Measurements from ENCODE around the gene EDA.

DNA sequence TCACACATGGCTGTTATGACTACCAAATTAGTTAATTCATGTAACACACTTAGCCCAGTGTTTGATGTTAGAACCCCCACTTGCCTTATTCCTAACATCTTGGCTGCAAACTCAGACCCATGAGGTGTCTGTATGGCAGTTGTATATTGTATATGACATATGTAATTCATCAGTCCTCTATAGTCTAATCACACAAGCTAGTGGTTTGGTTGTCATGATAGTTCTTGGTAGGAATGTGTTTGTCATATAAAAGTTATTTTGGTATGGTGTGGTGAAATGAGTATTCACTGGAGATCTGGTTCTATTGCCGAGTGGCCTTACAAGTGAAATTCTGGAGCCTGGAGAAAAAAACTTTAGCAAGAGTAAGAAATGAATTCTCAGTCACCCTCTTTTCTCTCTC is 284.6 kb downstream of the EDA start:
- TF ChIP-seq, protein P1, sequence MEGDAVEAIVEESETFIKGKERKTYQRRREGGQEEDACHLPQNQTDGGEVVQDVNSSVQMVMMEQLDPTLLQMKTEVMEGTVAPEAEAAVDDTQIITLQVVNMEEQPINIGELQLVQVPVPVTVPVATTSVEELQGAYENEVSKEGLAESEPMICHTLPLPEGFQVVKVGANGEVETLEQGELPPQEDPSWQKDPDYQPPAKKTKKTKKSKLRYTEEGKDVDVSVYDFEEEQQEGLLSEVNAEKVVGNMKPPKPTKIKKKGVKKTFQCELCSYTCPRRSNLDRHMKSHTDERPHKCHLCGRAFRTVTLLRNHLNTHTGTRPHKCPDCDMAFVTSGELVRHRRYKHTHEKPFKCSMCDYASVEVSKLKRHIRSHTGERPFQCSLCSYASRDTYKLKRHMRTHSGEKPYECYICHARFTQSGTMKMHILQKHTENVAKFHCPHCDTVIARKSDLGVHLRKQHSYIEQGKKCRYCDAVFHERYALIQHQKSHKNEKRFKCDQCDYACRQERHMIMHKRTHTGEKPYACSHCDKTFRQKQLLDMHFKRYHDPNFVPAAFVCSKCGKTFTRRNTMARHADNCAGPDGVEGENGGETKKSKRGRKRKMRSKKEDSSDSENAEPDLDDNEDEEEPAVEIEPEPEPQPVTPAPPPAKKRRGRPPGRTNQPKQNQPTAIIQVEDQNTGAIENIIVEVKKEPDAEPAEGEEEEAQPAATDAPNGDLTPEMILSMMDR (IDR thresholded peaks at IDR 0.05), result no peak
- TF ChIP-seq POLR2A (IDR thresholded peaks at IDR 0.05) (no peak), POLR2AphosphoS5 (IDR thresholded peaks at IDR 0.05) (no peak)
